ENCODE data around the gene PCED1A.

Gene PCED1A

GRCh38 chr20:2799688-2800520 is 40.6 kb downstream of the PCED1A start:
- no peaks in the 10 kb centered on the region for H3F3A ChIP-seq (ENCODE audit: insufficient read depth, low read length)
- no peak overlapping the region for H3K9ac ChIP-seq (ENCODE audit: low read length)
- no peaks in the 10 kb centered on the region for H3K4me1 ChIP-seq (ENCODE audit: low read length)
- no peaks in the 10 kb centered on the region for H3K9me2 ChIP-seq (replicated peaks; ENCODE audit: insufficient read depth, low read length)
- no peak overlapping the region for H3K27ac ChIP-seq (ENCODE audit: low read length)
- no peaks in the 10 kb centered on the region for H3K79me2 ChIP-seq (ENCODE audit: low read length)
- H3K36me3 ChIP-seq (replicated peaks; ENCODE audit: insufficient read depth, low read length) = no peaks in the 10 kb centered on the region
- peak overlapping the region; percentile 10; the same call in 1 of the 2 replicates for H3K4me3 ChIP-seq (ENCODE audit: low read length)
- H3K9me3 ChIP-seq (replicated peaks; ENCODE audit: insufficient read depth, low read length) = no peaks in the 10 kb centered on the region
- TF ChIP-seq EZH2 (optimal IDR thresholded peaks at IDR 0.05; ENCODE audit: low read depth, low read length) = peak; percentile 40
- no peak for TF ChIP-seq CTCF (IDR thresholded peaks at IDR 0.05; ENCODE audit: low read length)
- no peaks in the 10 kb centered on the region for H4K20me1 ChIP-seq (ENCODE audit: insufficient read depth, low read length)
- H3K4me2 ChIP-seq (ENCODE audit: low read depth, low read length) = peak overlapping the region; percentile 29; the same call in 1 of the 2 replicates
- H3K27me3 ChIP-seq (replicated peaks; ENCODE audit: insufficient read depth, low read length) = peaks cover 94% of the 10 kb centered on the region
- no peak for DNase-seq
- no peak overlapping the region for H2AFZ ChIP-seq (ENCODE audit: low read length)

GRCh38 chr20:2799271-2799670 is 41.2 kb downstream of the PCED1A start:
- H3K4me1 ChIP-seq (ENCODE audit: low read length) = no peaks in the 10 kb centered on the region
- H3K79me2 ChIP-seq (ENCODE audit: low read length) = no peaks in the 10 kb centered on the region
- DNase-seq = no peak
- no peak overlapping the region for H2AFZ ChIP-seq (ENCODE audit: low read length)
- H3F3A ChIP-seq (ENCODE audit: insufficient read depth, low read length) = no peaks in the 10 kb centered on the region
- TF ChIP-seq CTCF (IDR thresholded peaks at IDR 0.05; ENCODE audit: low read length) (no peak), EZH2 (optimal IDR thresholded peaks at IDR 0.05; ENCODE audit: low read depth, low read length) (no peak), EZH2phosphoT487 (IDR thresholded peaks at IDR 0.05; ENCODE audit: low read length) (no peak)
- no peak overlapping the region for H3K4me2 ChIP-seq (ENCODE audit: low read depth, low read length)
- no peaks in the 10 kb centered on the region for H3K36me3 ChIP-seq (replicated peaks; ENCODE audit: insufficient read depth, low read length)
- H3K27me3 ChIP-seq (replicated peaks; ENCODE audit: insufficient read depth, low read length) = peaks cover 94% of the 10 kb centered on the region
- no peak overlapping the region for H3K27ac ChIP-seq (ENCODE audit: low read length)
- H3K9ac ChIP-seq (ENCODE audit: low read length) = no peak overlapping the region
- no peaks in the 10 kb centered on the region for H3K9me3 ChIP-seq (replicated peaks; ENCODE audit: insufficient read depth, low read length)
- H3K9me2 ChIP-seq (replicated peaks; ENCODE audit: insufficient read depth, low read length) = no peaks in the 10 kb centered on the region
- H3K4me3 ChIP-seq (ENCODE audit: low read length) = no peak overlapping the region
- H4K20me1 ChIP-seq (ENCODE audit: insufficient read depth, low read length) = no peaks in the 10 kb centered on the region

DNA sequence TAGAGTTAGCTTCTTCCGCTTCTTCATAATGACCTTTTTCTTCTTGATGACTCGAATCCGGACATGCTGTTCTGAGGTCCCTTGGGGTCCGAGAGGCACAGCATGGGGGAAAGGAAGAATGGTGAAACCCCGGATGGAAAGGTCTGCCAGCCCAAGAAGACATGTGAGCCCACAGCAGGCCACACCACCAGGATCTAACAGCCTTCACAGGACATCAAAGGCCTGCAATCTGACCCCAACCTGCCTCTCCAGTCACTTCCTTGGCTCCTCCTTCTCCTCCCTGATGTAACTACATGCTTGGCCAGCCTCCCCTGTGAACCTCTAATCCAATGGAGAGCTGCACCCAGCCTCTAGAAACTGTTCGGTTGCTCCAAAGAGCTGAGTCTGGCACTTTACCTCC is 41.6 kb downstream of the PCED1A start:
- no peak for DNase-seq

More for the DNA sequence above, 41.6 kb downstream of the PCED1A start:
- TF ChIP-seq EZH2phosphoT487 (IDR thresholded peaks at IDR 0.05; ENCODE audit: low read length) = no peak
- TF ChIP-seq EZH2 (optimal IDR thresholded peaks at IDR 0.05; ENCODE audit: low read depth, low read length) = no peak
- no peak for TF ChIP-seq CTCF (IDR thresholded peaks at IDR 0.05; ENCODE audit: low read length)
- Histone ChIP-seq H3K9me2 (replicated peaks; ENCODE audit: insufficient read depth, low read length) (no peaks in the 10 kb centered on the region), H3K4me1 (ENCODE audit: low read length) (no peaks in the 10 kb centered on the region), H4K20me1 (ENCODE audit: insufficient read depth, low read length) (no peaks in the 10 kb centered on the region), H3F3A (ENCODE audit: insufficient read depth, low read length) (no peaks in the 10 kb centered on the region), H3K9ac (ENCODE audit: low read length) (no peak overlapping the region), H3K79me2 (ENCODE audit: low read length) (no peaks in the 10 kb centered on the region), H3K36me3 (replicated peaks; ENCODE audit: insufficient read depth, low read length) (no peaks in the 10 kb centered on the region), H3K4me2 (ENCODE audit: low read depth, low read length) (no peak overlapping the region), H3K4me3 (ENCODE audit: low read length) (no peak overlapping the region), H3K27ac (ENCODE audit: low read length) (no peak overlapping the region), H3K27me3 (replicated peaks; ENCODE audit: insufficient read depth, low read length) (peaks cover 90% of the 10 kb centered on the region), H3K9me3 (replicated peaks; ENCODE audit: insufficient read depth, low read length) (no peaks in the 10 kb centered on the region), H2AFZ (ENCODE audit: low read length) (no peak overlapping the region)

All from MM.1S (cell line).